GM19025 (cell line): ENCODE measurements around the gene PADI2.

Source experiments
- ATAC-seq: cut with Tn5 transposase; IDR thresholded peaks from one replicate; pipeline ENCODE4 v1.9.1; 2021; ENCODE audit warnings: mild to moderate bottlenecking, low read depth, moderate library complexity; ENCODE audit not compliant: unreplicated experiment

PADI2 gene

DNA sequence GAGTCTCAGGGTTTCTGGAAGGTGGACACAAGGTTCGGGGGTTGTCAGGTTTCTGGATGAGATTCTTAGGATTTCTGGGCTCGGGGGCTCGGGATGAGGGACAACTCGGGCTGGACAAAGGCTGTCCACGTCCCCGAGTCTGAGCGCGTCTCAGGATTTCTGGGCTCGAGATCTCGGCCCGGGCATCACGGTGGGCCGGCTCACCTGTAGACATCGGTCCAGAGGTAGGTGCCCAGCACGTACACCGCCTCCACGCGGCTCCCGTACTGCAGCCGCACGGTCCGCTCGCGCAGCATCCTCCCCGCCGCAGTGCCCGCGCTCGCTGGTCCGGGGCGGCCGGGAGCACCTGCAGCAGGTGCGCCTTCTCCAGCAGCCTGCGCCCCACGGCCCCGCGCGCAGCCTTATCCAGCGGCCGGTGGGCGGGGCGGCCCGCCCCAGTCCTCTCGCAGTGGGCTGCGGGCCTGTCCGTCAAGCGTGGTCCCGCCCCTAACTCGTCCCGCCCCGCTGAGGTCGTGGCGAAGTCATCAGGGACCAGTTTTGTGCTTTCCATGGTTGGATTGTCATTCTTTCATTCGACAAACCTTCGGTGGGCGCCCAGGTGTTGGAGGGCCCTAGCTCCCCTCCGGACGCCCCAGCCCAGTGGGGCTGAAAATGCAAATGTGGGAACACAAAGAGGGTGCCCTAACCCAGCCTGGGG is at the start of gene PADI2:
TSS of gene PADI2 (minus strand) at position 376 of the 697 bp plus-strand sequence. CDS start at position 296, 80 bp downstream.
- peak; percentile 75 for ATAC-seq

DNA sequence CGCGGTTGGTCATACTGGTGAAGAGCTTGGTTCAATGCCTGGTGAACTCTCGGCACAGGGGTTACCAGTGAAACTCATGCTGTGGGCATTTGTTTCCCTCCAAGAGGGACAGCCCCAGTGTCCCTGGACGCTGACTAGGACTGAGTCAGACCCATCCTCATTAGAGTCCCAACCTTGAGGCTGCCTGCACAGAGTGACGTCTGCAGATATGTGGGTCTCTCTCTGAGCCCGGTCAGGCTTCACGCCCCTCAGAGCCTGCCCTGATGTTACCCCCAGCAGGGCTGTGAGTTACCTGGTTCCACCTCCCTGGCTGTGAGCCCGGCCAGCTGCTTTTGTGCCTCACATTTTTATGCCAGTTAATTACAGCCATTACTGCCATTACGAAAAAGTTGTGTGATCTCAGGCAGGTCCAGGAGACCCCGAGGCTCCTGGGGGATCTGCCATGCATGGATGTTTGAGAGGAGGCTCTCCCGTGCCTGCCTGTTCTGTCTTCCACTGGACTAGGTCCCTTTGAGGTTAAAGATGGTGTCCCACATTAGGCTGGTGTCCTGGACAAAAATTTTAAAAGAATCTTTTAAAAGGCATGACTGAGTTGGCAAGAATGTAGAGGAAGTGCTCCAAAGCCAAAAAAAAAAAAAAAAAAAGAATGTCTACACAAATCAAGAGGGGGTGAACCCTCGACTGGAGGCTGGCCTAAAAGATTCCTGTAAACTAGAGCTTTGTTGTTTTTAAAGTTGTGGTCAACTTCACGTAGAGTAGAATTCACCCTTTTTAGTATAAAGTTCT is 49.0 kb upstream of the PADI2 start:
- no peak for ATAC-seq

DNA sequence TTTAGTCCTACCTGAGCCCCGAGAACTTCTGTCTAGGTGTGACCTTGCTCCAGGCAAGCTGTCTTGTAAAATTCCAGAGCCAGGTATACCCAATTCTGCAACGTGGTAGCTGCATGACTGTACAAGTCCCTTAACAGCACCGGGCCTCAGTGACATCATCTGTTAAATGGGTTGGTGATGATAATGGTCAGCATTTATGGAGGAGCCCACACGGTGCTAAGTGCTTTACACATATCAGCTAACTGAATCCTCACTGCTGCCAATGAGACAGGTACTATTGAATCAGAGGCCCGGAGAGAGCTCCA is 48.5 kb upstream of the PADI2 start:
- no peak for ATAC-seq

DNA sequence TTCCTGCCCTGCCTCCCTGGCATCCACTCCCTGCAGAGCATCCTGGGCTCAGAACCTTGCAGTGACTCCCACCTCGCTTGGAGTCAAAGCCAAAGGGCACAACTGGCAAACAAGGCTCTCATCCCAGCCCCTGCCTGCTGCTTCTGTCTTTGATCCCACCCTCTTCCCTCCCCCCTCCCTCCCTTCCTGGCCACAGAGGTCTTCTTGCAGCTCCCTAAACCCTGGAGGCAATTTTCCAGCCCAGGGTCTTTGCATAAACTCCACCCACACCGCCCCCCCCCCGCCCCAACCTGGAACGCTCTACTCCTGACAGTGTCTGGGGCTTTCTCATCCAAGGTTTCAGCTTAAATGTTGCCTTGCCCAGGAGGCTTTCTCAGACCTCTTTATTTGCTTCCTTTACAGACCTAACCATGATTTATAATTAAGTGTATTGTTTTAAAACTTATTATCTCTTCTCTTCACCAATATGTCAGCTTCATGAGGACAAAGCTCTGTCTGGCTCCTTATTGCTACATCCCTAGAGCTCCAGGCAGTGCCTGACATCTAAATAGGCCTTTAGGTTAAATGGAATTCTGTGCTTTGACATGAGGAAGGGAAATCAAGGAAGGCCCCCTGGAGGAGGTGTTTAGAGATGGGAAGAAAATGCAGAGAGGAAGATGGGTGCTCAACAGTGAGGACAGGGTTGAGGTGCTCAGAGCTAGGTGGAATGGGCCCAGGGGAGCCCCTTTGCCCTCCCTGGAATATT is 48.0 kb upstream of the PADI2 start:
- ATAC-seq = no peak

DNA sequence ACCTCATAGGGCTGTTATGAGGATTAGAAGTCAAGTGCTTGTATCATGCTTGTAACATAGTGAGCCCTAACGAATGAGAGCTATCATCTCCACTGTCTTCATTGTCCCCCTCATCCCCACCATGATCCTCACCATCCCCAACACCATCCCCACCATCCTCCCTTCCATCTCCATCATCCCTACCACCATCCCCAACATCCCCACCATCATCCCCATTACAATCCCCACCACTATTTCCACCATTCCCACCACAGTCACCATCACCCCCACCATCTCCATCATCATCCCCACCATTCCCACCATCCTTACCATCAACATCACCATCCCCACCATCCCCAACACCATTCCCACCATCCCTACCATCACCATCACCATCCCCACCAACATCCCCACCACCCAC is 46.6 kb upstream of the PADI2 start:
- no peak for ATAC-seq

DNA sequence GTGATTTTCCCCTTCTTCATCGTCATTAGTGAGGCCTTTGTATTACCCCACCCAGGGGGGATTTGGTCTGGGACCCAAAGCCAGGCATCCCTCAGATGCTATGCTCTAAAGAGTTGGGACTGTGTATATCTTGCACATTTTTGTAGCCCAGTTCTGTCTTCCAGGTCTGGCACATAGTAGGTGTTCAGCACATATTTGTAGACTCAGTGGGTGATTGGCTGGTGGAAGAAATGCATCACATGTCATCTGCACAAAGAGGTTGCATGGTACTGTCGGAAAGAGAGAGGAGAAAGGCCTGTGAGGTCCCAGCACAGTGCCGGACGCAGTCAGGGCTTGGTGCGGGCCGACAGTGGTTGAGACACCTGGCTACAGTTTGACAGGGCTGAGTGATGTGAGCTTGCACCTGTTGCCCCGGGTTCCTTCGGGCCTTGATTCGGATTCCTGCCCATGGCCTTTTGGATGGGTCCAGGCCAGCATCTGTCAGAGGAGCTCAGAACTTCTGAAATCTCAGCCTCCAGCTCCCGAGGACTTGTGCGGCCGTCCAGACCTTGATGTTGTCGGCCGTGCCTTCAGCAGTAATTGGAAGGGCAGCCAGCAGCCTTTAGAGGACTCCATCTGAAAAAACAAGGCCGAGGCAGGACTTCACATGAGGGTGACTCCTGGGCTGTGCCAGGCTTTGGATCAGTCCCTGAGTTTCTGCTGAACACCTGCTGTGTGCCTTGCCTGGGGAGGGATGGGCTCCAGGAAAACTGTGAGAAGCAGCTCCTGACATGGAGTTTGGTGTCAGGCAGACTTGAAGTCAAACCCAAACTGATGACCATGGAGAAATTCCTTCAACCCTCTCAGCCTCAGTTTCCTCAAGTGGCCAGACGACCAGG is 44.8 kb upstream of the PADI2 start:
- no peak for ATAC-seq

DNA sequence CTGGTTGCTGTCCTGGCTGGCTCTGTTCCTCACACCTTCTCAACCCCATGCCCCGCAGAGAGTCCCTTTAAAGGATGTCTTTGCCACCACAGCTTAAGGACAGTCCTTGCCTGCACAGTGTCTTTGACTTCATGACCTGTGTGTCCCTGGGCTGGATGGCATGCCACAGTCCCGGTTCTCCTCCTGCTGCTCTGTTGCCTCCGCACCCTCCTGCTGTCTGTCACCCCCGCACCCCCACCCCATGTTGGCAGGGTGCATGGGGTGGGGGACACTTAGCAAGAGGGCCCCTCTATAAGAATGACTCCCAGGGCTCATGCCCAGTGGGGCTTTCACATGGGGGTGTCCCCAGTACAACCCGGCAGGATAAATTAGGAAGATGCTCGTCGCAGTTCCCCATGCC is 44.1 kb upstream of the PADI2 start:
- ATAC-seq = no peak

DNA sequence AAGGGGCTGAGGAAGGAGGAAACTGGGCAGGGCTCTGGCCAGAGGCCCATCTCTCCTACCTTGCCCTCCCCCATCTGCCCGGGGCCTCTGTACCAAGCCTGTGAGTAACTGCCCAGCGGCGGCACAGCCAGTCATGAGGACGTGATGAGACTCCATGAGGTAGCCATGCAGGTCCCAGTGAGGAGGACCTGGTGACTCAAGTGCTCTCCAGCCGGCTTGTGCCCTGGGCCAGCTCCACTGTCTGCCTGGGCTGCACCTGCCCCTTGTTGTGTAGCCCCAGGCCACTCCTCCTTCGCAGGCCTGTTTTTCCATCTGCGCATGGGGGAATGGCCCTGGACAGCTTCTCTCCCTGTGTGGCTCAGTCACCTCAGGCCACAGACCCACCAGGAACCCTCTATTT is 43.7 kb upstream of the PADI2 start:
- ATAC-seq = no peak

DNA sequence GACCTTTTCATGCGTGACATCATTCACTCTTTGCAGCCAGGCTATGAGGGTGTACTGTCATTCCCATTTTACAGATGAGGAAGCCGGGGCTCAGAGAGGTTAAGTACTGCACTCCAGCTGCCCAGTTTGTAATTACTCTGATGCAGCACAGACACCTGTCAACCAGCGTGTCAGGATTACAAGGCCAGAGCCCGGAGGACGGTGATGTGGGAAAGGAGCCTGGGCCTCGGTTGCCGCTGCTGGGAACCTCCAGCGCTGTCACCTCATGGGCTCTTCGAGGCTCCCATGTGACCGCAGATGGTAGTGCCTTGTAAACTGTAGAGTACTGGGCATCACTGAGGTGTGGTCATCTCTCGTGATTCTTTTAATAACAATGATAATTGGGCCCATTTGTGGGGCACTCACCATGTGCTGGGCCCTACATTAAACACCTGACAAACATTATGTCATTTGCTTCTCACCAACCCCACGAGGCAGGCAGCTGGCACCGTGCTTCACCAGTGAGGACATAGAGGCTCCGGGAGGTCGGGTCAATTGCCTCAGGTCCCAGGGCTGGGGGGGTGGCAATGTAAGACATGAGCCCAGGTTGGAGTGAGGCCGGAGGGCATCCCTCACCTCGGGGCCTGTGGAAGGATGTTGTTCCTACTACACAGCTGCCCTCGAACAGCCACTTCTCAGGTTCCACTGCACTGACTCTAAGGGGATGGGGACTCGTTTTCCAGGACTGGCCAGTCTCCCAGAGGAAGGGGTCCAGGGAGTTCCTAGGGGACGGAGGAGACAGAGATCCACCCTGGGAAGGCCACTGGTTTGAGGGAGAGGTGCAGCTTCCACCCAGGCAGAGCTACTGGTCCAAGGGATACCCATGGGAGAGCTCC is 42.9 kb upstream of the PADI2 start:
- no peak for ATAC-seq

DNA sequence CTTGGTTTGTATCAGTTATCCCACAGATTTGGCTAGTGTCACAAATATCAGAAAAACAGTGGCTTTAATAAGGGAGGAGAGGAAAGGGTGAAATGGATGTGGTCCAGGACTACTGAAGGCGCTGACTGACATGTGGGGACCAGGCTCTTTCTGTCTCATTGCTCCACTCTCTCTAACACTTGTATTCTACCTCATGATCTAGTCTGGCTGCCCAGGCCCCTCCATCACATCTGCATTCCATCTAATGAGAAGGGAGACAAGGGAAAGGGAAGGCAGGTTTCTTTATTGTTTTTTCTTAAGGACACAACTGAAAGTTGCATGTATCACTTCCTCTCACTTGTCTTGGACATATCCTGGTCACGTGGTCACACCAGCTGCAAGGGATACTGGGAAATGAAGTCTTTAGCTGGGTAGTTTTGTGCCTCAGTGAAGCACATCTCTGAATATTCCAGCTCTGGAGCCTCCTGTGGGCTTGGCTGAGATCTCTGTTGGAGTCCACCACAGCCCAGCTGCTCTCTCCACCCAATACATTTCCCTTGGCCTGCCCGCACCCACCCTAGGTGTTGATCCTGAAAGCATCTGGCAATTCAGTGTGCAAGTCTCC is 42.0 kb upstream of the PADI2 start:
- ATAC-seq = no peak

DNA sequence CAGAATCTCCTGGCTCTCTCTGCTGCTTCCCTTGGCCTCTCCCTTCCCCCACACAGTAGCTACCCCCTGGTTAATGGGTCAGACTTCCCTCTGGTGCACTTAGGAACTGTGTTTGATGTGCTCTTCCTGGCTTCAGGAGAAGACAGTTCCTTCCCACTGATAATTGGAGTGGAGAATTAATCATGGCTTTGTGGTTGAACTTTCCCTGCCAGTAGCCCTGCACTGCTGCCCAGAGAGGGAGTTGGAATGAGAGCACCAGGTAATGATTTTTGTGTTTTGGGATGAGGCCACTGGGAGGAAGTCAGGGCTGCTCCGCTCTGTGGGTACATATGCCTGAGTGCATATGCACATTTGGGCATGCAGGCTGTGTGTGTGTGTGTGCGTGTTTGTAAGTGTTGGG is 39.7 kb upstream of the PADI2 start:
- ATAC-seq = no peak

DNA sequence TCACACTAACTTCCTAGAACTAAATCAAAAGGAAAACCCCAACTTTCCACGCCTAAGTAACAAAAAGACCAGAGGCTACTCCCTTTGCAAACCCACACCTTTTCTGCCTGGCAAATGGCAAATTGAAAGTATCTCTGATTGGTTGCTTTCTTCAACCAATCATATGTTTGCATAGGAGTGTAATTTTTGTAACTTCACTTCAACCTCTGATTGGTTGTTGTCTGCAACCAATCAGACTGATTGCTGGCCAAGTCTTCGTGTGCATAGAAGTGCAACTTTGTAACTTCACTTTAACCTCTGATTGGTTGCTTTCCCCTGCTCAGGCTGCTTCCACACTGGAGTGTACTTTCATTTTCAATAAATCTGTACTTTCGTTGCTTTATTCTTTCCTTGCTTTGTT is 36.9 kb upstream of the PADI2 start:
- ATAC-seq = no peak

DNA sequence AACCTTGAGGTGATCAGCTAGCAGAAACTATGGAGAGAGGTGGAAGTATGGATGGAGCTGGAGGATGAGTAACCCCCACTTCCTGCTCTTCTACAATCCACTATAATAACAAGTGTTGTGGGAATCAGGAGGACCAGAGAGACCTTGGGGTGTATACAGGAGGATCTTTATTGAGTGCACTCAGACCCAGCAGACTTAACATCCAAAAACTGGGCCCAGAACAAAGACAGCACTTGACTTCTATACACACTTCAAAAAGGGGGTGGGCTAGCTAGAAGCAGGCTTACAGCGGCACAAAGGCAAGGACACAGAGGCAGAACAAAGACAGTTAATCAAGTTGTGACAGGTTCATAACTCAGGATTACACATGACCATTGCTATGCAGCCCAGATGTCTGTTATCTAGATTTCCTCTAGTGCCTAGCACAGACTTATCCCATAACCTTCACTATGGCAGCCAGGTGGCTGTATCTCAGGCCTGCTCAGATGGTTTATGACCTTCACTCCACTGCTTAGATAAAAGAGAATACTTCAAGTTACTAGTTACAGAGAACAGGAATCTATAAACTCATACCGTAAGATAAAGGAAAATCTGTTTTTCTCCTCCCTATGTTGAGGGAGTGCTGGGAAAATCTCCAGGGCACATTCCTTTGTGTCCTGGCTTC is 36.1 kb upstream of the PADI2 start:
- no peak for ATAC-seq

DNA sequence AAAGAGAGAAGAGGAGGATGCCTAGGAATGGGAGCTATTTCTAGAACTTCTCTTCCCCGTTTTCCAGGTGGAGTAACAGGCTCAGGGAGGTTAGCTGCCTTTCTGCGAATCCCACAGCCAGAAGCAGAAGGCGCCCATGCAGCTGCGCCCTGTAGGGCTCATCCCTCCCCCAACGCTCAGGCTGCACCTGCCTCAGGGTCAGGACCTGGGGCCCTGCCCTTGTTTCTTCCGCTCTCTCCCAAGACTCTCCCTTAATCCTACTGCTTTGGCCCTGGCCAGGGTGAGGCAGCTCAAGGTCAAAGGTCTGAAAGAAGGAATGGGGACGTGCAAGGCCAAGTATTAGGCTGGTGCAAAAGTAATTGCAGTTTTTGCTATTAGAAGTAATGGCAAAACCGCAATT is 30.5 kb upstream of the PADI2 start:
- no peak for ATAC-seq

DNA sequence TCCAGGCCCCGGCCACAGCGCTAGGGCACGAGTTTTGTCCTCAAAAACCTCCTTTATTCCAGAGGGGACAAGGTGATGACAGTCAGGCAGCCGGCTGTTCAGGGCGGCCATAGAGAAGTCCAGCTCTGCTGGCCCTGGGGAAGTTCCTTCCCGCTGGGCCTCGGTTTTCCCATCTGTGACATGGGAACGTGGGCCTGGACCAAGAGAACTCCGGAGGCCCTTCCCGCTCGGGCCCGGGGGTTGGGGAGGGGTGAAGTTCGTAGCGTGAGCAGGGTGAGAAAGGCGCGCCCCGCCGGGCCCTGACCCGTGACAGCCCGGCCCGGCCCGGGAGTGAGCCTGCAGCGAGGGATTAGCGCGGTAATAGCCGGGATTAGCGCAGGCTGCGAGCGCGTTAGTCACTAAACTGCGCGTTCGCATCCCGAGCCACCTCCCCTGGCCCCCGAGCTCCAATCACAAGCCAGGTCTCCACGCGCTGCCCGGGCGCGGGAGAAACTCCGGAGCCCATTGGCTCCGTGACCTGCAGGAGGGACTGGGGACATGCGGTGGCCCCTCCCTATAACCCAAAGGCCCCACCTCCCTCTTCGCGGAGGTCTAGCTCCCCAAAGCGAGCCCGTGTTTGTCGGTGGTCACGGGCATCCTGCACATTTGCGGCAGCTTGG is 29.8 kb upstream of the PADI2 start:
- no peak for ATAC-seq

DNA sequence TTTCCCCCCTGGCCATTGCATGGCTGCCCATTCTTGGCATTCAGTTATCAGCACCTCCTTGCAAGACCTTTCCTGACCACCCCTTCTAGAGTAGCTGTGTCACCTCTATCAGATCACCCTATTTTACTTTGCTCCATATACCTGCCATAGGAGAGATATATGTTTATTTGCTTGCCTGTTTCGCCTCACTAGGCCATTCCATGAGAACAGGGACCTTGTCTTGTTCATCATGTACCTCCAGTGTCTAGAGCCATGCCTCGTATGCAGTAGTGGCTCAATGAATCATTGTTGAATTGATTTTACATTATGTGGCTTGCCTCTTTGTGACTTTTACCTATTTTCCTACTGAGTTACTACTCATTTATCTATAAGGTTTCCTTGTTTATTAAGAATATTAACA is 26.4 kb upstream of the PADI2 start:
- no peak for ATAC-seq

DNA sequence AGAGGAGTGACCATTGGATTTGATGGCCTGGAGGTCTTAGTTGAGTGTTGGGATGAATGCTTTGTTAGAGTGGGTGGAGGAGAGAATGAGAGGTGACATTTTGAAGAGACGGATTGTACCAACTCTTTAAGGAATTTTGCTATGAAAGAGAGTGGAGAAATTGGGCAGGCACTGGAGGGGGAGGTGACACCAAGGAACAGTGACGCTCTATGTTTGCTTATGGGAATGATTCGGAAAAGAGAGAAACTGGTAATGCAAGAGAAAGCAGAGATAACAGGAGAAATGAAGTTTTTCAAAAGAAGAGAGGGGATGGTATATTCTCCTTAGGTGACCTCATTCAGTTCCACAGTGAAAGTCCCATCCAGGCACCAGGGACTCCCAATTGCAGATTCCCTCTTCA is 24.5 kb upstream of the PADI2 start:
- ATAC-seq = no peak

DNA sequence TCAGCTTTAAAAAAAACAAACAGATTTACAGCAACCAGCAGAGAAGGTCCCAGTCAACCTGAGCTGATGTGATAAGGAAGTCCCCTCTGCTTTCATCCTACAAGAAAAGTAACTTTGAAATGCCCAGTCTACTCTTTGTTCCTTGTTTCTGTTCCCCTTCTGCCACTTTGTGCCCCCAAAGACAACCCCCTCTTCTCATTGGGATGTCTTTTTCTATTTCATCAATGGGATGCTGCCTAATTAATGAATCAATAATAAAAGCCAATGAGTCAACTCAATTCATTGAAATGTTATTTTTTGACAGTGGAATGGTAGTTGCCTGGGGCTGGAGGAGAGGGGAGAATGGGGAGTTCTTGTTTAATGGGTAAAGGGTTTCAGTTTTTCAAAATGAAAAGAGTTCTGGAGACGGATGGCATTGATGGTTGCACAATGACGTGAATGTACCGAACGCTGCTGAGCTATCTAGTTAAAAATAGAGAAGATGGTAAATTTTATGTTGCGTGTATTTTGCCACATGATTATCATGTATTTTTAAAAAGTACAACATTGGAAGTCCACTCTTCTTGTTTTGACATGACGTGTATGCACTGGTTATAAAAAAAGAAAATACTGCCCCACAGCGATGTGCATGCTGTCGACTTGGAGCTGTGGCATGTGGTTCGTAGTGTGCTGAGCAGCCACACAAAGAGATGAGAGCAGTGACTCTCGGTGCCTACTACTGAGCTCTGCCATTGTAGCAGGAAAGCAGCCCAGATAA is 22.4 kb upstream of the PADI2 start:
- ATAC-seq = peak; percentile 48
